GM12865 (cell line): Measurements from ENCODE around the gene IL17D.
A peak's percentile ranks its signal among the peaks of the same experiment; 100 is the strongest.

Source experiments
- DNase-seq: peaks from one replicate; pipeline ENCODE4 v3.0.0; 2010; ENCODE audit warnings: low read depth
- H3K4me3 ChIP-seq: 2 replicates; pipeline ENCODE4 v1.5.1; 2011; ENCODE audit warnings: mild to moderate bottlenecking, low read depth, low read length, control low read depth
- CTCF ChIP-seq: IDR thresholded peaks from 2 replicates; pipeline ENCODE4 v1.5.1; 2011; ENCODE audit warnings: low read length, control low read depth, low read depth, inconsistent platforms; ENCODE audit not compliant: insufficient read depth; ENCODE audit errors: missing control alignments

Gene IL17D

GRCh38 chr13:20702915-20703779, at the start of gene IL17D:
Gene IL17D (plus strand): TSS chr13:20703699. CDS start chr13:20704002, 303 bp downstream.
- TF ChIP-seq CTCF = no peak
- H3K4me3 ChIP-seq = peak within 1 kb of the TSS; percentile 61
- peak; percentile 55 for DNase-seq

GRCh38 chr13:20654156-20654555, 49.3 kb upstream of the IL17D start:
- H3K4me3 ChIP-seq = no peak overlapping the region
- no peak for TF ChIP-seq CTCF
- DNase-seq = no peak

- no peak for DNase-seq
- TF ChIP-seq CTCF = no peak
Measured at GRCh38 chr13:20658451-20659040, 45.0 kb upstream of the IL17D start.

GRCh38 chr13:20664351-20664750, 39.1 kb upstream of the IL17D start:
- no peak for TF ChIP-seq CTCF
- no peak for DNase-seq
- H3K4me3 ChIP-seq = no peak overlapping the region

More at GRCh38 chr13:20658451-20659040, 45.0 kb upstream of the IL17D start:
- no peak overlapping the region for H3K4me3 ChIP-seq

- no peak for TF ChIP-seq CTCF
- H3K4me3 ChIP-seq = no peak overlapping the region
- no peak for DNase-seq
Measured at GRCh38 chr13:20666948-20667347, 36.6 kb upstream of the IL17D start.

GRCh38 chr13:20667857-20668437, 35.6 kb upstream of the IL17D start:
- no peak overlapping the region for H3K4me3 ChIP-seq
- no peak for TF ChIP-seq CTCF
- DNase-seq = no peak

GRCh38 chr13:20669162-20669561, 34.3 kb upstream of the IL17D start:
- TF ChIP-seq CTCF = no peak
- H3K4me3 ChIP-seq = no peak overlapping the region
- peak; percentile 50 for DNase-seq
